Natural killer cell (primary cell): ENCODE data around the gene GKN2. TPM values are rescaled to one million over a fixed set of nuclear protein-coding genes. Genes with fewer than 3 reads are reported as not detected.
A peak's percentile ranks its signal among the peaks of the same experiment; 100 is the strongest.

Experiments used
- ATAC-seq, 3 donors: fragments of 150-1000 bp in 2 of 3; fragments of 200-7000 bp in 1 of 3; cut with Tn5 transposase; 1 replicate in 1 of 3; 2 replicates in 2 of 3; pipeline ENCODE4 v1.10.0; 2021; ENCODE audit warnings: mild to moderate bottlenecking in 2 of 3, moderate library complexity in 2 of 3
- DNase-seq, 2 donors: peaks; one replicate each; pipeline versions ENCODE4 v3.0.0 to v3.0.0-alpha.2; 2013 to 2021; ENCODE audit warnings: mixed read lengths in 1 of 2
- H3K27ac ChIP-seq: one replicate; pipeline ENCODE4 v1.5.1; 2013; ENCODE audit warnings: mild to moderate bottlenecking, low read length
- H3K27me3 ChIP-seq: one replicate; pipeline ENCODE4 v1.6.1; 2013; ENCODE audit warnings: low read length; ENCODE audit not compliant: control insufficient read depth, insufficient read depth
- H3K36me3 ChIP-seq: one replicate; pipeline ENCODE4 v1.6.1; 2013; ENCODE audit warnings: low read length; ENCODE audit not compliant: control insufficient read depth, insufficient read depth
- H3K4me1 ChIP-seq: one replicate; pipeline ENCODE4 v1.6.1; 2013; ENCODE audit warnings: low read length; ENCODE audit not compliant: control insufficient read depth, insufficient read depth
- H3K4me3 ChIP-seq: one replicate; pipeline ENCODE4 v1.5.1; 2013; ENCODE audit warnings: low read length
- H3K9me3 ChIP-seq: one replicate; pipeline ENCODE4 v1.6.1; 2013; ENCODE audit warnings: low read length; ENCODE audit not compliant: control insufficient read depth, insufficient read depth
- H3K27ac Mint-ChIP-seq, 2 donors: one replicate each; pipeline ENCODE4 v1.8.0; 2022; ENCODE audit warnings: mild to moderate bottlenecking in 2 of 2, mixed read lengths in 2 of 2, moderate library complexity in 1 of 2
- H3K27me3 Mint-ChIP-seq, 2 donors: one replicate each; pipeline ENCODE4 v1.8.0; 2022; ENCODE audit warnings: low read depth in 2 of 2, mixed read lengths in 2 of 2
- H3K36me3 Mint-ChIP-seq: one replicate; pipeline ENCODE4 v1.8.0; 2022; ENCODE audit warnings: mixed read lengths
- H3K4me1 Mint-ChIP-seq, 2 donors: one replicate each; pipeline ENCODE4 v1.8.0; 2022; ENCODE audit warnings: mixed read lengths in 2 of 2
- H3K4me3 Mint-ChIP-seq: one replicate; pipeline ENCODE4 v1.8.0; 2022; ENCODE audit warnings: mild to moderate bottlenecking, moderate library complexity, mixed read lengths
- H3K9me3 Mint-ChIP-seq, 2 donors: one replicate each; pipeline ENCODE4 v1.8.0; 2022; ENCODE audit warnings: mixed read lengths in 2 of 2
- CTCF ChIP-seq: fragments of 200-600 bp; IDR thresholded peaks from one replicate; pipeline ENCODE4 v1.8.0; 2022; ENCODE audit warnings: antibody characterized with exemption
- WGBS: methylation state at CpG from one replicate; pipeline ENCODE4 v1.1.7; 2013; ENCODE audit warnings: missing lambda C conversion rate; ENCODE audit not compliant: insufficient coverage; 5-methylcytosine and 5-hydroxymethylcytosine counted together
- intact Hi-C: fragments of 100-400 bp; cut with micrococcal nuclease; formaldehyde crosslinking; loops from one replicate; pipeline ENCODE4 v1.14.2; 2022
- total RNA-seq, 4 donors: library from RNA; stranded (reverse); fragments of 120-200 nt in 1 of 4; gene quantifications; one replicate each; pipeline versions ENCODE4 v1.2.3 to v1.2.4, GENCODE V29; 2013 to 2022

GKN2 gene
- total RNA-seq, 3 donors from 2014 or later (not counting 1 experiment from before 2014, with no cell fraction given), result not detected

- peak overlapping the region; percentile 49 for H3K27ac ChIP-seq
- 5% methylated on average over 5 of the region's 5 CpGs for WGBS
Measured at GRCh38 chr2:68908392-68908970, 44.2 kb downstream of the GKN2 start.

DNA sequence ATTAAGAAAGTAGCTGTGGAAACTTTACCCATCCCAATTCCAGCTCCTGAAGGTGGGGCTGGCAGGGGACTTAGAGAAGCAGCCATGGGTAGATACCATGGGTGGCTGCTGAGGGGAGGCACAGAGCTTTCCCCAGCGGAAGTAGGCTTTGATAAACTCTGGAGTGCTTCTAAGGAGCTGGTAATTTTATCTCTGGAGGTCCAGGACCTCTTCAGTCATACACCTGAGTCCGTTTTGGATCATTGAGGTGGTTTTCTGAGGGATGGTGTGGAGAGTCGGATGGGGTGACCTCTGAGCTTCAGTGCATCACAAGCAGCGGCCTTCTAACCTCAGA, 44.8 kb downstream of the GKN2 start:
- Mint-ChIP-seq H3K4me1 (peaks cover 25% of the 10 kb centered on the region in 2 donors), H3K36me3 (no peaks in the 10 kb centered on the region), H3K4me3 (no peak overlapping the region), H3K27me3 (peaks cover 7 to 20% of the 10 kb centered on the region in 2 donors), H3K9me3 (no peaks in the 10 kb centered on the region), H3K27ac (peak overlapping the region; percentile 75 to 83)
- intact Hi-C loops, result loop anchor here (1.0 to 5.0 kb wide), 5 partner anchors 75 to 441 kb away; partner anchors contain the start of genes APLF and FBXO48
- ATAC-seq (no peak), DNase-seq (no peak)
- TF ChIP-seq CTCF, result no peak
- WGBS, result 57% methylated on average over 4 of the region's 4 CpGs
- Histone ChIP-seq H3K4me3 (no peak overlapping the region), H3K36me3 (no peaks in the 10 kb centered on the region), H3K27ac (peak overlapping the region; percentile 49), H3K9me3 (no peaks in the 10 kb centered on the region), H3K4me1 (peaks cover 38% of the 10 kb centered on the region), H3K27me3 (no peaks in the 10 kb centered on the region)

More at GRCh38 chr2:68908392-68908970, 44.2 kb downstream of the GKN2 start:
- Histone ChIP-seq H3K4me1 (peaks cover 43% of the 10 kb centered on the region), H3K36me3 (no peaks in the 10 kb centered on the region), H3K27me3 (no peaks in the 10 kb centered on the region), H3K4me3 (no peak overlapping the region), H3K9me3 (no peaks in the 10 kb centered on the region)
- TF ChIP-seq CTCF, result no peak
- Mint-ChIP-seq H3K4me1 (peaks cover 25% of the 10 kb centered on the region in 2 donors), H3K36me3 (no peaks in the 10 kb centered on the region), H3K27ac (peak overlapping the region; percentile 75 to 83), H3K9me3 (no peaks in the 10 kb centered on the region), H3K27me3 (peaks cover 7 to 14% of the 10 kb centered on the region in 2 donors), H3K4me3 (peak overlapping the region; percentile 66)
- intact Hi-C loops, result loop anchor here (1.0 to 5.0 kb wide), 5 partner anchors 76 to 441 kb away; partner anchors contain the start of genes APLF and FBXO48
- peak; percentile 73 to 92 for DNase-seq
- ATAC-seq, result peak; percentile 91 to 96 (median 94)

GRCh38 chr2:68907232-68907919, 45.3 kb downstream of the GKN2 start:
- no peaks in the 10 kb centered on the region for H3K36me3 ChIP-seq
- no peaks in the 10 kb centered on the region for H3K27me3 ChIP-seq
- no peak overlapping the region for H3K4me3 Mint-ChIP-seq
- peaks cover 25% of the 10 kb centered on the region in 2 donors for H3K4me1 Mint-ChIP-seq
- intact Hi-C loops, result loop anchor here (5.0 kb wide), 3 partner anchors 140 to 440 kb away; partner anchors contain the start of genes APLF and FBXO48
- no peaks in the 10 kb centered on the region for H3K9me3 Mint-ChIP-seq
- peaks cover 33% of the 10 kb centered on the region for H3K4me1 ChIP-seq
- no peak for TF ChIP-seq CTCF
- H3K27ac ChIP-seq, result peak overlapping the region; percentile 49
- H3K4me3 ChIP-seq, result no peak overlapping the region
- H3K36me3 Mint-ChIP-seq, result peaks cover 1% of the 10 kb centered on the region
- DNase-seq (peak in 1 of 2 donors; percentile 21), ATAC-seq (no peak)
- peak overlapping the region; percentile 75 to 83 for H3K27ac Mint-ChIP-seq
- no peaks in the 10 kb centered on the region for H3K9me3 ChIP-seq
- WGBS, result 92% methylated on average over 4 of the region's 5 CpGs
- H3K27me3 Mint-ChIP-seq, result peaks cover 10 to 25% of the 10 kb centered on the region in 2 donors
